ENCODE data around the gene BRIP1.

Gene BRIP1

DNA sequence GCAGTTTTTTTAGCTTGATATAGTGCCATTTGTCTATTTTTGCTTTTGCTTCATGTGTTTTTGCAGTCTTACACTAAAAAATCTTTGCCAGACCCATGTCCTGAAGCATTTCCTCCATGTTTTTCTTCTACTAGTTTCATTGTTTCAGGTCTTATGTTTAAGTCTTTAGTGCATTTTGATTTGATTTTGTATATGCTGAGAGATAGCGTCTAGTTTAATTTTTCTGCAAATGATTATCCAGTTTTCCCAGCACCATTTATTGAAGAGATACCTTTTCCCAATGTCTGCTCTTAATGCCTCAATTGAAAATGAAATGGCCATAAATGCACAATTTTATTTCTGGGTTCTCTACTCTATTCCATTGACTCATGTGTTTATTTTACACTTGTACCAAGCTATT, 231.5 kb downstream of the BRIP1 start:
- Histone ChIP-seq H2AFZ (ENCODE audit: low read depth, low read length) (no peak overlapping the region), H3K4me3 (ENCODE audit: low read length) (no peak overlapping the region)

More for the DNA sequence above, 231.5 kb downstream of the BRIP1 start:
- Histone ChIP-seq H3K9me3 (ENCODE audit: insufficient read depth, low read length) (no peaks in the 10 kb centered on the region), H3K79me2 (ENCODE audit: low read length) (no peaks in the 10 kb centered on the region), H3K4me1 (ENCODE audit: low read length) (no peaks in the 10 kb centered on the region), H4K20me1 (ENCODE audit: insufficient read depth, low read length) (no peaks in the 10 kb centered on the region), H3K27me3 (ENCODE audit: low read depth, low read length) (peaks cover 9% of the 10 kb centered on the region; the same call in 1 of the 2 replicates), H3K27ac (ENCODE audit: low read length) (no peak overlapping the region), H3K36me3 (replicated peaks; ENCODE audit: low read depth, low read length) (no peaks in the 10 kb centered on the region), H3K9ac (ENCODE audit: low read length) (no peak overlapping the region), H3K4me2 (ENCODE audit: low read length) (no peak overlapping the region)
- no peak for TF ChIP-seq EZH2phosphoT487 (IDR thresholded peaks at IDR 0.05; ENCODE audit: low read depth)
- TF ChIP-seq, protein P1, sequence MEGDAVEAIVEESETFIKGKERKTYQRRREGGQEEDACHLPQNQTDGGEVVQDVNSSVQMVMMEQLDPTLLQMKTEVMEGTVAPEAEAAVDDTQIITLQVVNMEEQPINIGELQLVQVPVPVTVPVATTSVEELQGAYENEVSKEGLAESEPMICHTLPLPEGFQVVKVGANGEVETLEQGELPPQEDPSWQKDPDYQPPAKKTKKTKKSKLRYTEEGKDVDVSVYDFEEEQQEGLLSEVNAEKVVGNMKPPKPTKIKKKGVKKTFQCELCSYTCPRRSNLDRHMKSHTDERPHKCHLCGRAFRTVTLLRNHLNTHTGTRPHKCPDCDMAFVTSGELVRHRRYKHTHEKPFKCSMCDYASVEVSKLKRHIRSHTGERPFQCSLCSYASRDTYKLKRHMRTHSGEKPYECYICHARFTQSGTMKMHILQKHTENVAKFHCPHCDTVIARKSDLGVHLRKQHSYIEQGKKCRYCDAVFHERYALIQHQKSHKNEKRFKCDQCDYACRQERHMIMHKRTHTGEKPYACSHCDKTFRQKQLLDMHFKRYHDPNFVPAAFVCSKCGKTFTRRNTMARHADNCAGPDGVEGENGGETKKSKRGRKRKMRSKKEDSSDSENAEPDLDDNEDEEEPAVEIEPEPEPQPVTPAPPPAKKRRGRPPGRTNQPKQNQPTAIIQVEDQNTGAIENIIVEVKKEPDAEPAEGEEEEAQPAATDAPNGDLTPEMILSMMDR (IDR thresholded peaks at IDR 0.05; ENCODE audit: low read depth, low read length), result no peak

Data from OCI-LY3 (cell line).